MG63 (cell line): ENCODE data around the gene BBOX1. TPM values are rescaled to one million over a fixed set of nuclear protein-coding genes. Genes with fewer than 3 reads are reported as not detected.

ENCODE experiments used
- DNase-seq: peaks from one replicate; pipeline ENCODE4 v3.0.0-alpha.2; 2020
- H3K27me3 ChIP-seq: fragments of 250-450 bp; sonication (Bioruptor Pico); 2 replicates; pipeline ENCODE4 v1.5.1; 2020; ENCODE audit warnings: mild to moderate bottlenecking, moderate library complexity
- H3K36me3 ChIP-seq: fragments of 250-450 bp; sonication (Bioruptor Pico); 2 replicates; pipeline ENCODE4 v1.5.1; 2020; ENCODE audit warnings: mild to moderate bottlenecking, moderate library complexity
- H3K4me3 ChIP-seq: fragments of 250-450 bp; sonication (Bioruptor Pico); 2 replicates; pipeline ENCODE4 v1.5.1; 2020; ENCODE audit warnings: mild to moderate bottlenecking, moderate library complexity
- H3K9me3 ChIP-seq: fragments of 250-450 bp; sonication (Bioruptor Pico); 2 replicates; pipeline ENCODE4 v1.5.1; 2020; ENCODE audit warnings: mild to moderate bottlenecking, moderate library complexity
- total RNA-seq: library from RNA; depleted of rRNA; stranded (reverse); fragments of >200 nt; shearing (Covaris generic); gene quantifications from 2 replicates; pipeline ENCODE4 v1.2.3, GENCODE V29; 2014; ENCODE audit warnings: low replicate concordance

Gene BBOX1
- total RNA-seq, 1 experiment from 2014 or later, result not detected

- Histone ChIP-seq H3K27me3 (no peaks in the 10 kb centered on the region), H3K9me3 (no peaks in the 10 kb centered on the region; the same call in 1 of the 2 replicates), H3K36me3 (no peaks in the 10 kb centered on the region), H3K4me3 (no peak overlapping the region)
- no peak for DNase-seq
Measured at GRCh38 chr11:27095059-27095458, 54.4 kb downstream of the BBOX1 start.

DNA sequence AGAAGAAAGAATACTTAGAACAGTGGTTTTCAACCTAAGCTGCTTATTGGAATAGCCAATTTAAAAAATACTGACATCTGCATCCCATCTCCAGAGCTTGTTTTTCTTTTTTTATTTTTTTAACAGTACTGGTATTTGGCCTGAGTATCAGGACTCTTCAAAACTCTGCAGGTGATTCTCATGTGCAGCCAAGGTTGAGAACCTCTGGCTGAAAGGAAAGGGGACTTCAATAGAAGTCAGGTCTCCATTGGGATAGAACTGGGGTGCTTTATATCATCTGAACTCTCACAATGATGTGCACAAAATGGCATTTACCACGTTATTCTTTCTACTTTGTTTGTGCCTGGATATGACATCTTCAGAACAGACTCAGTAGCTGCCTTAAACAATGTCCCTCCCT, 55.3 kb downstream of the BBOX1 start:
- H3K4me3 ChIP-seq, result no peak overlapping the region
- H3K27me3 ChIP-seq, result no peaks in the 10 kb centered on the region
- no peak for DNase-seq
- H3K36me3 ChIP-seq, result no peaks in the 10 kb centered on the region
- H3K9me3 ChIP-seq, result no peaks in the 10 kb centered on the region; the same call in 1 of the 2 replicates

- H3K36me3 ChIP-seq, result no peaks in the 10 kb centered on the region
- H3K27me3 ChIP-seq, result no peaks in the 10 kb centered on the region
- no peaks in the 10 kb centered on the region for H3K9me3 ChIP-seq
- no peak for DNase-seq
- H3K4me3 ChIP-seq, result no peak overlapping the region
Measured at GRCh38 chr11:27097551-27097950, 56.9 kb downstream of the BBOX1 start.

GRCh38 chr11:27100534-27100933, 59.9 kb downstream of the BBOX1 start:
- DNase-seq, result no peak
- no peaks in the 10 kb centered on the region for H3K9me3 ChIP-seq
- no peak overlapping the region for H3K4me3 ChIP-seq

DNA sequence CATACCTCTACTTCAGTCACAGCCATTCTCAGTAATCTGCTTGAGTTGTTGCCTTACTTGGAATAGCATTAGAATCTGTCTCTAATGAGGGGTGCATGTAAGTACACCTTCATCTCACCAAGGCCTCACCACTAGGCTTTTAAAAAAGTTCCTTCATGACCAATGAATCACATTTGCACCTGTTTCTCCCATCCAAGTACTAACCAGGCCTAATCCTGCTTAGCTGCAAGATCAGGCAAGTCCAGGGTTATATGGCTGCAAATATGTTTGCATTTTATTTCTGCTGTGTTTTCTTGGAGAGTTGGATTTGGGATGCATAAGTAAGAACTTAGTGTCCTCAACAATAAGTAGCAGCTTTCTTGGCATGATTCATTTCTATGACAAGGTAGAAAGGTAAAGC, 66.9 kb downstream of the BBOX1 start:
- Histone ChIP-seq H3K36me3 (no peaks in the 10 kb centered on the region), H3K9me3 (peaks cover 1% of the 10 kb centered on the region; the same call in 1 of the 2 replicates), H3K4me3 (no peak overlapping the region), H3K27me3 (no peaks in the 10 kb centered on the region)
- no peak for DNase-seq

More at GRCh38 chr11:27100534-27100933, 59.9 kb downstream of the BBOX1 start:
- no peaks in the 10 kb centered on the region for H3K27me3 ChIP-seq
- no peaks in the 10 kb centered on the region for H3K36me3 ChIP-seq

- H3K36me3 ChIP-seq, result no peaks in the 10 kb centered on the region
- no peak for DNase-seq
- H3K9me3 ChIP-seq, result peaks cover 2% of the 10 kb centered on the region; the same call in 1 of the 2 replicates
- no peak overlapping the region for H3K4me3 ChIP-seq
- H3K27me3 ChIP-seq, result no peaks in the 10 kb centered on the region
Measured at GRCh38 chr11:27108809-27109208, 68.2 kb downstream of the BBOX1 start.

DNA sequence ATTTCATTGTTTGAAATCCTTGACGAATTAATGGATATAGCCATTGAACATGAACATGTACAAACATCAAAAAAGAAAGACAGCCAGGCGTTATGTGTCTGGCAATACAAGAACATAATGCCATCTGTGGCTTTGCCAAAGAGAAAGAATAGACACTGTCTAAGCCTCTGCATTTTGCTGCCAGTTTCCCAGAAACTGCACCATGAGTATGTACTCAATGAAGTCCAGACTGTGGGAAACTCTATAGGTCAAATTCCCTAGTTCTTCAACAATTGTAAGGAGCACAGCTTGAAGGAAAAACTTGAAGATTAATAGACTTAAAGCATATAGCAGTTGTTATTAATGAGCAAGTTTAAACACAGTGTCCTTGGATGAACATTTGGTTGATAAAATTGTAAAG, 71.3 kb downstream of the BBOX1 start:
- Histone ChIP-seq H3K27me3 (no peaks in the 10 kb centered on the region), H3K36me3 (no peaks in the 10 kb centered on the region), H3K4me3 (no peak overlapping the region), H3K9me3 (peaks cover 2% of the 10 kb centered on the region; the same call in 1 of the 2 replicates)
- no peak for DNase-seq

- Histone ChIP-seq H3K4me3 (no peak overlapping the region), H3K27me3 (no peaks in the 10 kb centered on the region), H3K9me3 (peaks cover 2% of the 10 kb centered on the region; the same call in 1 of the 2 replicates), H3K36me3 (no peaks in the 10 kb centered on the region)
- no peak for DNase-seq
Measured at GRCh38 chr11:27112946-27113345, 72.3 kb downstream of the BBOX1 start.

DNA sequence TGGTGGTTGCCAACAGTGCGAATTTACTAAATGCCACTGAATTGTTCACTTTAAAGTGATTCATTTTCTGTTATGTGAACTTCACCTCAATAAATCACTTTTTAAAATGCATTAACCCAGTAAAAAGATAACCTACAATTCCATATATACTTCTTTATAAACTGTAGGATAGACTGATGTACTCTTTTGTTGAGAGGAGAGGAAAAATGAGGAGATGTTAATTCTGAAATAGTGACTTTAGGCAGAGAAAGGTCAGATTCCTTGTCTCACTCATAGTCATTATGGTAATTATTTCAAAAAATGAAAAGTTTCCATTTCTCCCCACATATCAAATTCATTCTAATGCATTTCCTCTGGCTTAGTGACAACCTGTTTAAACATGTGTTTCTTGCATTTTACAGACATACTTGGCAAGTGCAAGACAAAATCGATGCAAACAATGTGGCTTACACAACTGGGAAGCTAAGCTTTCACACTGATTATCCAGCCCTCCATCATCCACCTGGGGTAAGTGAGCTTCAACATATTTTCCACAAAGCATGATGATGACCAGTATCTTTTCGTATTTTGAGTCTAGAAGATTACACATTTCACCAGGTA, 74.5 kb downstream of the BBOX1 start:
- H3K27me3 ChIP-seq, result no peaks in the 10 kb centered on the region
- H3K4me3 ChIP-seq, result no peak overlapping the region
- no peaks in the 10 kb centered on the region for H3K36me3 ChIP-seq
- no peak for DNase-seq
- peaks cover 2% of the 10 kb centered on the region; the same call in 1 of the 2 replicates for H3K9me3 ChIP-seq

DNA sequence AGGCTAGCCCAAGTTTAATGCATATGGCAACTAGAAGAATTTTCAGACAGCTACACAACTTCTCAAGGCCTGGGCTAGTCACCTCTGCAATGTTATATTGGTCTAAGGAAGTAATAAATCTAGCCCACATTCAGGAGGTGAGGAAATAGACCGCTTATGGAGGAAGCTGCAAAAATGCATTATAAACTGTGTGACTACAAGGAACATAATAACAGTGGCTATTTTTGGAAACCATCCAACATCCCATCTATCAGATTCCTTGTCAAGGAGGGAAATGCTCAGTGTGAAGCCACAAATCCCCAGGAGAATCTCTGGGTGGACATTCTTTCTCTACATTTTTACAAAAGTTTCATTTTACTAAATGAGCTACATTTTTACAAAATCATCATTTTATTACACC, 76.1 kb downstream of the BBOX1 start:
- H3K4me3 ChIP-seq, result no peak overlapping the region
- no peak for DNase-seq
- no peaks in the 10 kb centered on the region for H3K36me3 ChIP-seq
- peaks cover 2% of the 10 kb centered on the region; the same call in 1 of the 2 replicates for H3K9me3 ChIP-seq
- H3K27me3 ChIP-seq, result no peaks in the 10 kb centered on the region

DNA sequence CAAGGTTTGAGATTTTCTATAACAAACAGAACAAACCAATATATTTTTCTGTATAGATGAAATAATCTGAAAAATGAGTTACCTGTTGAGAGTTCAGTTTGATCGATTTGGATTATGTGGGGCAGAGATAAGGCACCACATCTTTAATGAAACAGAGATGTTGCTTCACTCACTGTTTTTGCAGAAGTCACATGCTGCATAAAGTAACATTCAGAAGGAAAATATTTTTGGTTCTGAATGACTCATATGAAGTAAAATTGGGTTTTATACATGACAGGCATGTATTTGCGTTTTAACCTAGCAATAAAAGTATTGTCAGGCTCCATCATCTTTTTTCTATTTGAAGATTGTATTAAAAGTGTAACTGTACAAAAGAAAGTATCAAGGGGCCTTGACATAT, 77.8 kb downstream of the BBOX1 start:
- H3K4me3 ChIP-seq, result no peak overlapping the region
- H3K9me3 ChIP-seq, result no peaks in the 10 kb centered on the region
- no peaks in the 10 kb centered on the region for H3K27me3 ChIP-seq
- DNase-seq, result no peak
- no peaks in the 10 kb centered on the region for H3K36me3 ChIP-seq

DNA sequence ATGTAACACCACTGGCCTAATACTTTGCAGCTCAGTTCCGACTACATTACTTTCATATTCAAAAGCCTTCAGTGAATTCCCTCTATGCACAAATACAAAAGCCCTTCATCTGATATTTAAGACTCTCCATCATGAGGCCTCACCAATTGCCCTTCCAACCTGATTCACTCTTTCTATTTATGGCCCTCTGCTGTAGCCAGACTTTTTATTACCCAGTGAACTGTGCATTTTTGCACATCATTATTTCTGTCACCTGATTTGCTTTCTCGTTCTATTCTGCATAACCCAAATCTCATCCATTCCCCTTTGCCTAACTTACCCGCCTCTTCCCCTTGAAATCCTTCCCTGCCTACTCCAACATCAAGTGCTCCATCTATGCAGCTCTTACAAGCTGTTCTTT, 78.3 kb downstream of the BBOX1 start:
- no peak for DNase-seq
- Histone ChIP-seq H3K4me3 (no peak overlapping the region), H3K36me3 (no peaks in the 10 kb centered on the region), H3K9me3 (no peaks in the 10 kb centered on the region), H3K27me3 (no peaks in the 10 kb centered on the region)

DNA sequence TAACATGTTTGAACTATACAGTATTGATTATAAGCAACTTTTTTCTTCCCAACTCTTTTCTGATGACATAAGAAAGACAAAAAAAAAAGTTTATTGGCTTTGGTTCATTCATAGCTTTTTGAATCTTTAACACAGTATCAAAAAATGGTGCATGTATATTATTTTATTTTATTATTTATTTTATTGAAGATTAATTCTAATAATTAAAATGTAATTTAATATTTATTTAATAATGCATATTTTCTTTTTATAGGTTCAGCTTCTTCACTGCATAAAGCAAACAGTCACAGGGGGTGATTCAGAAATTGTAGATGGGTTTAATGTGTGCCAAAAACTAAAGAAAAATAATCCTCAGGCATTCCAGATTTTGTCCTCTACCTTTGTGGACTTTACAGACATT, 78.8 kb downstream of the BBOX1 start:
- Histone ChIP-seq H3K36me3 (no peaks in the 10 kb centered on the region), H3K4me3 (no peak overlapping the region), H3K27me3 (no peaks in the 10 kb centered on the region), H3K9me3 (no peaks in the 10 kb centered on the region)
- no peak for DNase-seq

DNA sequence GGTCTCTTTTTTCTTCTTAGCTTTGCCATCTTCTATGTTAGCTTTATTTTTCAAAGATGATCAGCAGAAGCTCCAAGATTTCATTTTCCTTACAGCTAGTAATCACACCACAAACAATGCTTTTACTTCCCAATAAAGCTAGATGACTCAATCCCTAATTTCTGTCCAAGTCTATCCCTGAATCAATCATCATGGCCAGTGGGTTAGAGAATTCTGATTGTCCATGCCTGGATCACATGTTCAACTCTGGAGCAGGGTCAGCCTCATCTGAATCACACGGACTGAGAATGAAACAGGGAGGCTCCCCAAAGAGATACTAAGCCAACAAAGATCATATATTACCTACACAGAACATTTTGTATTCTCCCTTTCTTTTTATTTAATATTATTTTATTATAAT, 79.6 kb downstream of the BBOX1 start:
- DNase-seq, result peak; percentile 38
- no peak overlapping the region for H3K4me3 ChIP-seq
- no peaks in the 10 kb centered on the region for H3K9me3 ChIP-seq
- H3K36me3 ChIP-seq, result no peaks in the 10 kb centered on the region
- no peaks in the 10 kb centered on the region for H3K27me3 ChIP-seq

- Histone ChIP-seq H3K36me3 (no peaks in the 10 kb centered on the region), H3K4me3 (no peak overlapping the region), H3K27me3 (no peaks in the 10 kb centered on the region), H3K9me3 (no peaks in the 10 kb centered on the region)
- DNase-seq, result no peak
Measured at GRCh38 chr11:27122001-27122400, 81.4 kb downstream of the BBOX1 start.

DNA sequence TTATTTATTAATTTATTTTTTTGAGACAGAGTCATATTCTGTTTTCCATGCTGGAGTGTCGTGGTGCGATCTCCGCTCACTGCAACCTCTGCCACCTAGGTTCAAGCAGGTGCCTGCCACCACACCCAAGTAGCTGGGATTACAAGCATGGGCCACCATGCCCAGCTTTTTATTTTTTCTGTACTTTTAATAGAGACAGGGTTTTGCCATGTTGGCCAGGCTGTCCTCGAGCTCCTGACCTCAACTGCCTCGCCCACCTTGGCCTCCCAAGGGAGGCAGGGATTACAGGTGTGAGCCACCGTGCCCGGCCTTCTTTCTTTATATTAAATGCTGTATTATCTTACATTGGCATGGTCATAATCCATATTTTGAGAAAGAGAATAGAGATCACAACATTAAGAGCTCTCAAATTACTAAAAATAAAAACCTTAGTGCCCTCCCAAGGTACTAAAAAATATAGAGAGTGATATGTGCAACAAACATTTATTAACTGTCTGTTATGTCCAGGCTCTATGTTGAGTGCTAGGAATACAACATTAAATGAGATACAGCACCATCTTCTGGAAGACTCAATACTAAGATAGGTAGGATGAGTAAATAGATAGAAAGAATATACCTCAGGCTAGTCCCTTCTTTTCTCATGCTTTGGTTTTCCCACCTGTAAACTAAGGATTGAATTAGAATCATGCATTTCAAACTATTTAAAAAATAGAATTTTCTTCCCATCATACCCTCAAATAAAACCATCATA, 84.1 kb downstream of the BBOX1 start:
- Histone ChIP-seq H3K36me3 (no peaks in the 10 kb centered on the region), H3K27me3 (no peaks in the 10 kb centered on the region), H3K4me3 (no peak overlapping the region), H3K9me3 (no peaks in the 10 kb centered on the region)
- DNase-seq, result no peak

DNA sequence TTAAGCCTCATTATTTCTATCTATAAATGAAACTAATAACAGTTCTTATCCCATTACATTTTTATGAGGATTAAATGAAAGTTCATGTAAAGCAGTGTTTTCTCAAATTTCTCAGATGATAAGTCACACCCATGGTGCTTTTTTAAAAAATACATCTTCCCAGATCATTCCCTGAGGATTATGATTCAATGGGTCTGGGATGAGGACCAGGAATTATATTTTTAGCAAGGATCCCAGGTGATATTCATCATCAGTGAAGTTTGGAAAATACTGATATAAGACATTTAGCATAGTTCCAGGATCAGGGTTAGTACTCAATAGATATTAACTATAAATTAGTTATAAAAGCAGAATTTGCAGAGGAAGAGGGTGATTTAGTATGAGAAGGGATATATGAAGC, 89.1 kb downstream of the BBOX1 start:
- DNase-seq, result no peak
- Histone ChIP-seq H3K4me3 (no peak overlapping the region), H3K27me3 (no peaks in the 10 kb centered on the region), H3K36me3 (no peaks in the 10 kb centered on the region), H3K9me3 (no peaks in the 10 kb centered on the region)

GRCh38 chr11:27130806-27131205, 90.2 kb downstream of the BBOX1 start:
- Histone ChIP-seq H3K27me3 (no peaks in the 10 kb centered on the region), H3K4me3 (no peak overlapping the region), H3K9me3 (no peaks in the 10 kb centered on the region), H3K36me3 (no peaks in the 10 kb centered on the region)
- DNase-seq, result no peak
